Stimulated activated CD8-positive, alpha-beta memory T cell treated with anti-CD3 and anti-CD28 coated beads, Interleukin-15, amount 100 ng/mL, for 1 hour (primary cell): ENCODE data around the gene PCNT.
A peak's percentile ranks its signal among the peaks of the same experiment; 100 is the strongest.
"Not testable (repeated sequence)": the region's sequence is repeated elsewhere in the genome, so short reads cannot be mapped to it uniquely, and the experiment has no call there.

Experiments used
- DNase-seq: peaks from one replicate; pipeline ENCODE4 v3.0.0-alpha.2; 2020; ENCODE audit warnings: low read depth

The PCNT gene

GRCh38 chr21:46452710-46453109, 128.8 kb downstream of the PCNT start:
- no peak for DNase-seq

DNA sequence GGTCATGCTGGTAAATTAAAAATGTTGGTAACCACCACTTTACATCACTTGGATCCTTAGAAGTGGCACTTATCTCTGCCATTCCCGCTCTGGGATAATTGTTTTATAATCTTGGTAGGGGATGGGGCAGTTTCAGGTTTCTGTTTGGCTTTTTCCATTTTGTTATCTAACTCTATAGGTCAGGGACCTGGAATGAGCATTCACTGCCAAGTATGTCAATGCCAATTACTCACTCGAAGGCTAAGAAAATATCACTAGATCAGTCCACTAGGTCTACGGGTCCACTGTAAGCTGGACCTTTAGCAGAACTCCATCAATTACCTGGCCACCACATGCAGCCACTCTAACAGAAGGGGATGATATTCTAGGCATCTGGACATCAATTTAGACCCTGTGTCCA, 130.2 kb downstream of the PCNT start:
- no peak for DNase-seq

GRCh38 chr21:46454634-46455390, 130.9 kb downstream of the PCNT start:
- DNase-seq: no peak

DNA sequence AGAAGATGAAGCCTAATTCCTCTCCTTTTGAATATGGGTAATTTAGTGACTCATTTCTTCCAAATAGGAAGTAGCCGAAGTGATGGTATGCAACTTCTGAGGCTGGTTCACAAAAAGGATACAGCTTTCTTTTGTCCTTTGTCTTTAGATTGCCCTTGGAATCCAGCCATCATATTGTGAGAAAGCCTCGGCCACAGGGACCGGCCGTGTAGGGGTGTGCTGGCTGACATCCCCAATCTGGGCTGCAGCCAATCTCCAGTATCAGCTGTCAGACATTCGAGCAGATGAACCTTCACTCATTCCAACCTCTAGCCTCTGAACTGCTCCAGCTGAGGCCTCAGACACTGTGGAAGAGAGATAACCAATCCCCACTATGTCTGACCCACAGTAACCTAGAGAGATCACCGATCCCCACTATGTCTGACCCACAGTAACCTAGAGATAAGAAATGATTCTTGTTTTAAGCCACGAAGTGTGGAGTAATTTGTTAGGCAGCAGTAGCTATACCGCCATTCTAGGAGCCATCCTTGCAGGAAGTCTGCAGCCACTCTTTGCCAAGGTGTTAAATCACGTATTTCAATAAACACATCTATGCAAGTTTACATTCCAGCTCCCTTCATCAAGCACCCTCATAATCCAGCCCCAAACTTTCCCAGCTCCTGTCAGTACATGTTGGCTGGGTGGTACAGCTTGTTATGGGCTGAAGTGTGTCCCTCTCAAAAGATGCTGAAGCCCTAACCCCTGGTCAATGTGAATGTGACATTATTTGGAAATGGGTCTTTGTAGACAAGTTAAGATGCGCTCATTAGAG, 131.8 kb downstream of the PCNT start:
- DNase-seq: no peak

- no peak for DNase-seq
Measured at GRCh38 chr21:46456750-46457149, 132.8 kb downstream of the PCNT start.

GRCh38 chr21:46457801-46458314, 133.9 kb downstream of the PCNT start:
- no peak for DNase-seq

- peak; percentile 82 for DNase-seq
Measured at GRCh38 chr21:46458315-46459023, 134.5 kb downstream of the PCNT start, which contains the start of gene DIP2A. Gene DIP2A (plus strand): TSS chr21:46458891. CDS start chr21:46459132, 241 bp downstream.

- no peak for DNase-seq
Measured at GRCh38 chr21:46459024-46459355, 135.0 kb downstream of the PCNT start.

DNA sequence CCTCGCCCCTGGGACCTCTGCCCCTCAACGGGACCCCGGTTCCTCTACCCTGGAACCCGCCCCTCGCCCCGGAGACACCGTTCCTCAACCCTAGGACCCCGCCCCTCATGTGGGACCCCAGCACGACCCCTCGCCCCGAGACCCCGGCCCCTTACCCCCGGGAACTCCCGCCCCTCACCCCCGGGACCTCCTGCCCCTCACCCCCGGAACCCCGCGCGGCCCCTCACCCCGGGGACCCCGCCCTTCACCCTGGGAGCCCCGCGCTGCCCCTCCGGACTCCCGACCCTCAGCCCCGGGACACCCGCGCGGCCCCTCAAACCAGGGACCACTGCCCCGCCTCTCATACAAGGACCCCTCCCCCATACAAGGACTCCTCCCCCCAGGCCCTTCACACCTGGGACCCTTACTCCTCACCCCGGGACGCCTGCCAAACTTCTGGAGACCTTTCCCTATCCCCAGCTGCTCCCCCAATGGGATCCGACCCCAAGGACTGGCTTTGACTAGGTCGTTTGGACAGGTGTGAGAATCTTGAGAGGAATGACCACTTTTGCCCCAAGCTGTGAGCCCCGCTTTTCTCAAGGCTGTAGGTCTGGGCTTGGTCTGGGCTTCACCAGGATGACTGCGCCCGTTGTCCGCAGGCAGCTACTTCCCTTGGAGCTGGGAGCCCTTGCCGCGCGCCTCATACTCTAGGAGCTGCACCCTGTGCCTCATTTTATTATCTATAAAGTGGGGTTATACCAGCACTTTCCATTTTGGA, 135.6 kb downstream of the PCNT start:
- DNase-seq: no peak

DNA sequence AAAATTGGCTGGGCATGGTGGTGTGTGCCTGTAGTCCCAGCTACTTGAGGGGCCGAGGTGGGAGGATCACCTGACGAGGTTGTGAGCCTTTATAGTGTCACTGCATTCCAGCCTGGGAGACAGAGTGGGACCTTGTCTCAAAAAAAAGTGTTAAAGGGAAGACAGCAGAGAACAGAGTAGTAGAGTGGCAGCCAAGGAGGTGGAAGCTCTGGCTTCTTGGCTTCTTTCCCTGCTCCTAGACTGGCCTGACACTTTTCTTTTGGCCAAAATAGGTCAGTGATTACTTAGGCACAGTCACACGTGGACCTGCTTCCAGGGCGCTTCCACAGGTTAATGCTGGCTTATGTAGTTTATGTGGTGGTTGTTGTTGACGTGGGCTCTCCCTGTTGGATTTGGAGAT, 138.0 kb downstream of the PCNT start:
- DNase-seq: no peak

DNA sequence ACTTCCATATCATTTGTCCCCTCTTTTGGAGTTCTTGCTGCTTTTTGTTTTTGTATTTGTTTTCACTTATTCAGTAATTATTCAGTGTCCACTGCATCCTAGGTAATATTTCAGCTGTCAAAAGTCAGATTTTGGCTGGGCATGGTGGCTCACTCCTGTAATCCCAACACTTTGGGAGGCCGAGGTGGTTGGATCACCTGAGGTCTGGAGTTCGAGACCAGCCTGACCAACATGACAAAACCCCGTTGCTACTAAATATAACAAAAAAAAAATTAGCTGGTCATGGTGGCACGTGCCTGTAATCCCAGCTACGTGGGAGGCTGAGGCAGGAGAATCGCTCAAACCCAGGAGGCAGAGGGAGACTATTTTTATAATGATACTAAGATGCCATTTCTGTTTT, 141.2 kb downstream of the PCNT start:
- not testable (repeated sequence) for DNase-seq

GRCh38 chr21:46465651-46466050, 141.7 kb downstream of the PCNT start:
- no peak for DNase-seq

- DNase-seq: no peak
Measured at GRCh38 chr21:46468108-46468774, 144.3 kb downstream of the PCNT start.

GRCh38 chr21:46469275-46469674, 145.3 kb downstream of the PCNT start:
- no peak for DNase-seq

DNA sequence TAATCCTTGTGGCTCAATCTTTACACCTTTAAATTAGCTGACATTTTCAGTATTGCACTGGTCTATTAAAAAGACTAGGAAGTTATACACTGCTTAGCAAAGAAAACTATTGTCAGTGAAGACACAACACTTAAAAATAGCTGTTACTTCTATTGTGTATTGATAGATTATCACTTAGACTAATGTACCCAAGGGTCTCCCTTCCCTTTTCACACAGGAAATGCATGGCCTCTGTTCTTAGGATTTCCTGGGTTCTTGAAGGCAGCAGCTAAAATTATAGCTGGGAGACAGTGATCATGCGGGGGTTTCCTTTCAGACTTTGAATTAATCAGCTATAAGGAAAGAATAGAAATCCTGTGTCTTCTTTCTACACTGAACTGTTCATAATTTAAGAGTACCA, 147.6 kb downstream of the PCNT start:
- no peak for DNase-seq

DNA sequence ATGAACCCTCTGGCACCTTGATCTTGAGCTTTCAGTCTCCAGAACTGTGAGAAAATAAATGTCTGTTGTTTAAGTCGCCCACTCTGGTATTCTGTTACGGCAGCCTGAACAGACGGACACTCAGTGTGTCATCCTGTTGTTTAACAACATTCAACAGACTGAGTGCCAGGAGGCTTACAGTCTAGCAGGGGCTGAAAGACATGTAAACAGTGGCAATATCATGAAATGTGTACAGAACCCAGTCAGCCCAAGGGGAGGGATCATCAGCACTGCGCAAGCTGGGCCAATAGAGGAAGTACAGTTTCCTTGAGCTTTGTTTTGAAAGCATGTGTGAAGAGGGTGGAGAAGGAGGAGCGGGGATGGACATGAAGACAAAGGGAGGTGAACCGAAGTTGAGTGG, 148.3 kb downstream of the PCNT start:
- DNase-seq: no peak

DNA sequence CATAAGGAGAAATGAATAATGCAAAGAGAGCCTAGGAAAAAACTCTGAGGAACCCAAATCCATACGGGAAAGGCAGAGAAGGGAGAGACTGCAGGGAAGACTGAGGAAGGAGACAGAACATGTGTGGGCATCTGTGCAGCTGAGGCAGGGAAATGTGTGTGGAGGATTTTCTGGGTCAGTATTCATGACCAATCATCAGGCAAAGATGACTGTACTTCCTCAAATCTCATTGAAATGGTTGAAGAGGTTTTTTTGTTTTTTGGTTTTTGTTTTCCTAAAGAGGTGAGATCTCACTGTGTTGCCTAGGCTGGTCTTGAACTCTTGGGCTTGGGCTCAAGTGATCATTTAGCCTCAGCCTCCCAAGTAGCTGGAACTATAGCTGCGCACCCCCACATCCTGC, 150.4 kb downstream of the PCNT start:
- no peak for DNase-seq

GRCh38 chr21:46475296-46475695, 151.3 kb downstream of the PCNT start:
- DNase-seq: no peak

- no peak for DNase-seq
Measured at GRCh38 chr21:46477765-46478164, 153.8 kb downstream of the PCNT start.

GRCh38 chr21:46478910-46479309, 155.0 kb downstream of the PCNT start:
- no peak for DNase-seq

DNA sequence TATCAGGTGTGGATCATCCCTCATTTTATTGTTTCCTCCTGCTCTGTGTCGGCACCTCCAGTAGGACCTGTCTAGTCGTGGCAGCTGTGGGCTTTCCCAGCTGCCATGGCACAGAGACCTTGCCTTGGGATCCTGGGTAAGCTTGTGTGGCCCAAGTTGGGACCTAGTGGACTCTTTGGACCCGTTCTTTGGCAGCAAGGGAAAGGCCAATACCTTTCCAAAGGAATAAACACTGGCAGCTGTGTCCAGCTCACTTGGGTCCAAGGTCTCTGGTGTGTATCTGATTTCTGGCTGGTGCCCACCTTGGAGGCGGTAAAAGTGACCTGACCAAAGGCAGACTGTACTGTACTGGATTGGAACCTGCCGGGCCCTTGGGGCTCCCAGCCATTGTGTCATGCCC, 156.5 kb downstream of the PCNT start:
- no peak for DNase-seq
